NCI-H1105 treated with DMSO at 0.1 percent for 48 hours (cell line): ENCODE measurements around the gene FEV.
A peak's percentile ranks its signal among the peaks of the same experiment; 100 is the strongest.

Source experiments
- DNase-seq: peaks from one replicate; lab custom pipeline; 2025; lab: John Stamatoyannopoulos, UW

The FEV gene

DNA sequence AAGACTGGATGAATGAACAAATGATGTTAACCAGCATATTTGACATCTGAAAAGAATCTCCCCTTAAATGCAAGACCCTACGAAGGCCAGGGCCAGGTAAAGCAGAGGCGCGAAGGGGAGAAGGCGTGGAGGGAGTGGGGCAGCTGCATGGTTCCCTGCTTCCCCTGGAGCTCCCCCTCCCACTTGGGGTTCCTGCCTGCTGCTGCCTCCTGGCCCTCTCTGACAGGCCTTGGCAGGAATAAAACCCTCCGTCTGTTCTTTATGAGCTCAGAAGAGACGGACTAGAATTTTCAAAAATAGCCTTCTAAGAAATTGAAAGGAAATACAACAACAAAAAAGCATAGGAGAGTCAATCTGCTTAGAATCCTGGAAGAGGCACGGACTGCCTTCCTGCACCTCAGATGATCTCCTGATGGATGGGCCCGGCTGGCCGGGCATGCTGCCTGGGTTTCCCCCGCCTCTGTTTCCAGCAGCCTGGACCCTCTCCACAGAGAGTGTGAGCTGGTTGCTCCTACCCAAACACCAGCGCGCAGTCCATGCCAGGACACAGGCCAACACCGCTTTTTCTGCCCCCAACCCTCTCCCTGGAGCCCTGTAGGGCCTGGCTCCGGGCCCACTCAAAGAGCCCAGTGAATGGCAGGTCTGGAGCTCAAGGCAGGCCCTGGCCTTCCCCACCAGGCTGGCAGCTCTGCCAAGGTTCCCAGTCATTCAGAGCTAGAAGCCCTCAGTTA, 32.4 kb upstream of the FEV start:
- no peak for DNase-seq

DNA sequence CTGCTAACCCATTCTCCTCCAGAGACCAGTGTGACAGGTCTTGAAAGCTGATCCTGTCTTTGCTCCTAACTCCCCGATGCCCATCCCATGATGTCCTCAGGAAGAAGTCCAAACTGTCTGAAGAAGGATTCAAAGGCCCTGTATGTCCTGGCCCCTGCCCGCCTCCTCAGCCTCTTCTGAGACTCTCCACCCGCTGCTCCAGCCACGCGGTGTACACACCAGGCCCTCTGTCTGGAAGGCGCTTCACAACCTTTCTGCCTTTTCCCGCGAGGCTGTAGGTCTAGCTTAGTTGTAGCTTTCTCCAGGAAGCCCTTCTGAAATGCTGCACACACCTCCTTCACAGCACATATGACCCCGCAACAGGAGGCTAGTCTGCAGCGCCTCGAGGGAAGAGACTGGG, 31.7 kb upstream of the FEV start:
- no peak for DNase-seq

DNA sequence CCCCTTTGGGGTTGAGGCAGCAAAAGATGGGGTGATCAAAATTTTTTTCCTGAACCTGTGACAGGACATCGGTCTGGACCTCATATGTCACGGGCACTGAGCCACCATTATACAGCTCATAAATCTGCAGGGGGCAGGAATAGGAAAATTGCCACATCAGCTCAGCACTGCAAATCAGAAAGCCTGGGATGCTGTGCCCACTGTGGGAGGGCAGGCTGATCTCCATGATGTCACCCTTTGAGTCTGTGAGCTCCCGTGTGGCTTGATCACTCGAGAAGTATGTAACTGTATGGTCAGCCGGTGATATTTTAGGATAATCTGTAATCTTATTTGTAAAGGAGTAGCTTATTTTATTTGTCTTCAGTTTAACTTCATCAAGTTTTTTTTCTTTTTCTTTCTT, 25.9 kb upstream of the FEV start:
- no peak for DNase-seq

DNA sequence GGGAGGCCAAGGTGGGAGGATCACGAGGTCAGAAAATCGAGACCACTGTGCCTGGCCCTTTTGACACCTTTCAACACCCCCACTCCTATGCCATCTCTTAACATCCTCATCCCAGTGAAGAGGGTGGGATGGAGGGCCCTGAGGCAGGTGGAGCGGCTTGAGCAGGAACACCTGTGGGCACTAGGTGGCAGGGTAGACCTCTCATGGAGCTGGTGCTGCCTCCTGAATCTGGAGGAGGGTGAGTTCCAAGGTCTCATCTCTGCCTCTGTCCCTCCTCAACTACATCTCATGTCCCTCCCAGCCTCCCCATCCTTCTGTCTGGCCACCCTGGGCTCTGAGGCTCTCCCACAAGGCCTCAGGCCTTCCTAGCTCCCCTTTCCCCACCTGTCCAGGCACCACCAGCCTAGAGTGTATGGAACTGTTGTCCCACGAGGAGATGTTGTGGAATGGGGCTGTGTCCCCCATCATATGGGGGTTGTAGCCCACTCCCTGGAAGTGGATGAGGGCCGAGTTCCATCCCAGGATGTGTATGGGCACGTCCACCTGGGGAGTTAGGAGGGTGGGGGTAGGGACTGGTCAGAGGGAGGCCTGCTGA, 25.3 kb upstream of the FEV start:
- peak; percentile 28 for DNase-seq

- no peak for DNase-seq
Observed at GRCh38 chr2:219009294-219009693, 24.3 kb upstream of the FEV start.

- no peak for DNase-seq
Observed at GRCh38 chr2:219003979-219004378, 19.0 kb upstream of the FEV start.

DNA sequence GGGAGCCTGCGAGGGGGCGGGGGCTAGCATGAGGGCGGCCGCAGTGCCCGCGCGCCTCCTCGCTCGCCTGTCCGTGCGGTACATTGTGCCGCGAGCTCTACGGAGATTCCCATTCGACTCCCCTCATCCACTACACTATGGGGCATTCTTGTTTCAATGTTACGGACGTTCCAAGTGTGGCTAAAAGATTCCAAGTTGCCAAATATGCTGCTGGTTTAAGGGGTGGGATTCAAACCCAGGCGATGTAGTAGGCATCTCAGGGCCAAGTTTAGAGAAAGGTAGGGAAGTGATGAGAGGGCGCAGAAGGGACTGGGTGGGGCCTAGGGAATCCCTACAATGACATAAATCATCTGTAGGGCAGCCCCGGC, 18.3 kb upstream of the FEV start:
- DNase-seq: no peak

DNA sequence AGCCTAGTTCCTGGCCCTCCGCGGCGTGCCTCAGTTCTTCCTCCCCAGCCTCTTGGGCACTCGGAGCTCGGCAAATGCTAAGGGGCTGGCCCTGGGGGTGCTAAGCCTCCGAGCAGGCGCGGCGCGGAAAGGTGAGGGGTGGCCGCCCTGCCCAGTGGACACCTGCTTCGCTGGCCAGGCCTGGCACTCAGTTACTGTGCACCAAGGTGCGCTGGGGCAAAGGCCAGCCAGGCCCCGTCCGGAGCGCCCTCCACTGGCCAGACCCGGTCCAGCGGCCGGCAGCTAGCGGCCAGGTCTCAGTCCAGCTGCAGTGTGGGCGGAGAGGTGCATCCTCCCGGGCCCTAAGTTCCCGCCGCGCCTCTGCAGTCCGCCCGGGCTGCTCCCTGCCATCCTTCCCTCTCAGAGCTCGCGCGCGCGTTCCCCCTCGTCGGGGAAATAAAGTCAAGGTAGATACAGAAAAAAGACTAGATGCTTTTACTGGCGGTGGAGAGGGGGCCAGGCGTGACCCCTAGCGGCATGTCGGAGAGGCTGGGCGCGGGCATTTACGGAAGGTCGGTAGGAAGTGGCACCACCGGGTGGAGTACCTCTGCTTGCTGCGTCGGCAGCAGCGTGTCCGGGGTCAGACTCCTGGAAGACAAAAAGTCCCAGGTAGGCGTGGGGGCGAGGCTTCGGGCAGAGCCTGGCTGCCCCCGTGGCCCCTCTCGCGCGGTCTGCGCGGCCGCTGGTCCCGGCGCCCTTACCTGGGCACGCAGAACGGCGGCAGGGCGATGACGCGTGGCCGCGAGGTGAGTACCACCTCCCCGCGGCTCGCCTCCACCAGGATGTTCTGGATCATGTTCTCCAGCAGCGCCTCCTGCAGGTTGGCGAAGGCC, 17.6 kb upstream of the FEV start:
- no peak for DNase-seq

DNA sequence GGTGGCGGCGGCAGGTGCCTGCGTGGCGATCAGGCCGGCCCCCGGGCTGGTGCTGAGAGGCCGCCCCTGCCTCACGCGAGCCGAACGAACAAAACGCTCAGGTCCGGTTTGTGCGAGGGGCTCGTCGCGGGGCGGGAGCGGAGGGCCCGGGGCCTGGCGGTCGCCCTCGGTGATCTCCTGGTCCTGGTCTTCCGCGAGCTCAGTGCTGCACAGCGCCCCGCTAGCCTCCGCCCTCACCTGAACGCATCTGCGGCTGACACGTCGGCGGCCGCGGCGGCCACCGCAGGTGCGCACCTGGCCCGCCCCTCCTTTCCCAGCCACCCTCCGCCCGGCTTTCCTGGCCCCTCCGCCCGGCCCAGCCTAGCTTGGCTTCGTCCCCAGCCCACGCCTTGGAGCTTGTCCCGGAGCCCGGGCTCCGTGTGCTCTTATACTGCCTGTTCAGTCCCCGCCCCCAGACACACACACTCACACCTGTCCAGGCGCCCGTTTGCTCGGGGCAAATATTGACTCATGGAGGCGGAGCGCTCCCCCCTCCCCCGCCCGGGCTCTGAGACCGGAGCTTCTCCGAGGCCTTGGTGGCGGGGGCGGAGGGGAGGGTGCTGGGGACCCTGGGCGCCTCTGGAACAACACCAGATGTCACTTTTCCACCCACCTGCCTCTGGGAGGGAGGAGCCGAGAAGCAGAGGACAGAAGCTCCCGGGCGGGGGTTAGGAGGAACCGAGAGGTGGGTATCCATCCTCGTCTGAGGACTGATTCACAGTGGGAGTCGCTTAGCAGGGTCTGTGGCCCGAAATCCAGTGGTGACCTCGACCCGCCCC, 16.8 kb upstream of the FEV start:
- peak; percentile 94 for DNase-seq

- DNase-seq: peak; percentile 26
Observed at GRCh38 chr2:219001100-219001576, 16.2 kb upstream of the FEV start.

DNA sequence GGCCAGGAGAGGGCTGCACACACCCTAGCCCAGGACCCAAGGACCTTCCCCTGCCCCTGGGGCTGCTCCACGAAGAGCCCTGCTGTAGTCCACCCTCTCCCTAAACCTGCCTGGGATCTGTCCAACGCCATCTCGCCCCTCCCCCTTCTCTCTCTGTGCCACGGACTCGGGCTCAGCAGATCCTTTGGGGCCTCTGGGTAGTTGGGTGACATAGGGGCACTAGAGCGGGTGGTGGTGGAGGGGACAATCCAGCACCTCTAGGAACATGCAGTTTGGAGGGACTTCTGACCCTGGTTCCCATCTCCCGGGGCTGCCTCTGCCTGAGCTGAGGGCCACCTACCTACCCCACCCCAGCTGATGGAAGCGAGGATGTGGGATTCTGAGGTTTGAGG, 15.6 kb upstream of the FEV start:
- DNase-seq: peak; percentile 39

GRCh38 chr2:218999881-219000568, 15.0 kb upstream of the FEV start:
- peak; percentile 91 for DNase-seq

- no peak for DNase-seq
Observed at GRCh38 chr2:218999021-218999880, 14.3 kb upstream of the FEV start.

- DNase-seq: peak; percentile 16
Observed at GRCh38 chr2:218998414-218999002, 13.5 kb upstream of the FEV start.

DNA sequence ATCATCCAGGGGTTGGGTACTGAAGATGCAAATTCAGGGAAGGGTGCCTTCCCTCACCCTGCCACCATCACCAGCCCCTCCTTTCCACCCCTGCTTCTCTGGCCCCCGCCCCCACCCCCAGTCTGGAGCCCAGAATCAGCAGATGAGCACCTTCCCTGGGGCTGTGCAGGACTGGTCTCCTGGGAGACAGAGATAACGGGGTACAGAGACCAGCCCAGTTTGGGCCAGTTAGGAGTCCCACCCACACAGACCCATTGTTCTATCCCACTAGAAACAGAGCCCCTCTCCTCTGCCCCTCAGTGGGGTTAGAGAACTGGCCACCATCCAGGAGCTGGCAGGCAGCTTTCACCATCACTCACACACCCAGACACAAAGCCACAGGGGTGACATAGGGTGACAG, 12.7 kb upstream of the FEV start:
- peak; percentile 81 for DNase-seq

DNA sequence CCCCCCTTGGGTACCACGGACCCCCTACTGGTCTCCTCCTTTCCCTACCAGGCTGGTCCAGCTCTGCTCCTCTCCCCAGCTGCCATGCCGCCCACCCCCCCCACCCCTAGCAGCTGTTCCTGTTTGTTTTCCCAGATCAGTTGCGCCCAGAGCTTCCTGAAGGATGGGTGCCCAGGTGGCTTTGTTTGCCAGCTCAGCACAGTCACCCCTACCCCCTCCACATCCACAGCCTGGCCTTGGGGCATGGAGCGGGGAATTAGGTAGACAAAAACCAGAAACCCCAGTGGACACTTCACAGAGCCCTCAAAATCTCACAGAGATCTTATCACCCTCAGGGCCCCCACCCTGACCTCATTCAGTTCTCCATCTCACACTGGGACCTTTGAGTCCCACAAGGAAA, 12.0 kb upstream of the FEV start:
- peak; percentile 85 for DNase-seq

DNA sequence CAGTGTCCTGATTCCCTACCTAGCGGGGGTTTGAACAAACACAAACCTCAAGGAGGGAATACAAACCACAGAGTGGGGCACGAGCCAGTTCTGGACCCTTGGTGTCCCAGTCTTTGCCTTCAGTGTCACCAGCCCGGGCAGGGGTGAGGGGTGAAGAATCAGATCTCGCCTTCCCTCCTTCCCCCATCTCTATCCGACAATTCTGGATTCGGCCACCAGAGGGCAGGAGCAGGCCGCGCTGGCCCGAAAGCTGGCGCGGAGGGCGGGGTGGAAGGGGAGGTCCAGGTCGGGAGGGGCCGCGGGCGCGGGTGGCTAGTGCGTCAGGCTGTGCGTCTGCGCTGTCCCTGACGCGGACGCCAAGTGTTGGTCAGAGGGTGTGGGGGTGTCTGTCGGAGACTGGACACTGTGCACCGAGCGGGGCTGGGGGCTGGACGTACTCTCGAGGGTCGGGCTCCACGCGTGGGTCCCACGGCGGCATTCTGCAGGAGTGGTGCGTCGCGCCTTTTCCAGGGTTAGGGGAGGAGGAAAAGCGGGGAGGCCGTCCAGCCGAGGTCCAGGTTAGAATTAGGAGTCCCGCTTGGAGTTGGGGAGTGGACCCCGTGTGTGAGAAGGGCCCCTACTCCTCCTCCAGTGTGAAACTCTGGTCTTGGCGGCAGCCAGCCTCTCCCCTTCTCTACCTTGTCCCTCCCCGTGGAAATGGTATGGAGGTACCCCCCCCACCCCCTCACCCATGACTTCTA, 11.2 kb upstream of the FEV start:
- DNase-seq: peak; percentile 77

GRCh38 chr2:218995561-218995960, 10.6 kb upstream of the FEV start:
- DNase-seq: no peak
